Smooth muscle cell (in vitro differentiated cells): ENCODE data around the gene GABRB1. TPM values are rescaled to one million over a fixed set of nuclear protein-coding genes. Genes with fewer than 3 reads are reported as not detected.

ENCODE experiments used
- DNase-seq: peaks from one replicate; lab custom pipeline; 2025; ENCODE audit not compliant: unreplicated experiment; lab: John Stamatoyannopoulos, UW
- H2AFZ ChIP-seq: fragments of 200-600 bp; sonication (generic); 2 replicates; pipeline ENCODE4 v1.6.0; 2016; ENCODE audit warnings: antibody characterized with exemption, low read depth, mild to moderate bottlenecking
- H3F3A ChIP-seq: fragments of 200-600 bp; sonication (generic); 2 replicates; pipeline ENCODE4 v1.6.0; 2017; ENCODE audit warnings: antibody characterized with exemption, low read depth
- H3K27ac ChIP-seq: fragments of 200-600 bp; sonication (generic); 2 replicates; pipeline ENCODE4 v1.5.1; 2016; ENCODE audit warnings: low read depth, mild to moderate bottlenecking
- H3K27me3 ChIP-seq: fragments of 200-600 bp; sonication (generic); 2 replicates; pipeline ENCODE4 v1.6.1; 2016; ENCODE audit warnings: low read depth, mild to moderate bottlenecking
- H3K36me3 ChIP-seq: fragments of 200-600 bp; sonication (generic); 2 replicates; pipeline ENCODE4 v1.5.1; 2016; ENCODE audit warnings: low read depth
- H3K4me1 ChIP-seq: fragments of 200-600 bp; sonication (generic); 2 replicates; pipeline ENCODE4 v1.5.1; 2016; ENCODE audit warnings: low read depth
- H3K4me2 ChIP-seq: fragments of 200-600 bp; sonication (generic); 2 replicates; pipeline ENCODE4 v1.6.0; 2016; ENCODE audit warnings: mild to moderate bottlenecking
- H3K4me3 ChIP-seq: fragments of 200-600 bp; sonication (generic); 2 replicates; pipeline ENCODE4 v1.5.1; 2016; ENCODE audit warnings: mild to moderate bottlenecking
- H3K79me2 ChIP-seq: fragments of 200-600 bp; sonication (generic); 2 replicates; pipeline ENCODE4 v1.6.0; 2016; ENCODE audit warnings: low read depth, mild to moderate bottlenecking
- H3K9ac ChIP-seq: fragments of 200-600 bp; sonication (generic); 2 replicates; pipeline ENCODE4 v1.6.0; 2016; ENCODE audit warnings: low read depth
- H3K9me3 ChIP-seq: fragments of 200-600 bp; sonication (generic); replicated peaks from 2 replicates; pipeline ENCODE4 v1.5.1; 2016; ENCODE audit warnings: low read depth
- H4K20me1 ChIP-seq: fragments of 200-600 bp; sonication (generic); 2 replicates; pipeline ENCODE4 v1.6.0; 2016; ENCODE audit warnings: low read depth
- WGBS: methylation state at CpG from one replicate; pipeline ENCODE4 v1.1.7; 2016; ENCODE audit warnings: low lambda C conversion rate; 5-methylcytosine and 5-hydroxymethylcytosine counted together
- polyA plus RNA-seq: library from polyadenylated mRNA; unstranded; fragments of >200 nt; fragmentation: Nextera tagmentation; extraction: Ambion mirVana; gene quantifications from 2 replicates; pipeline ENCODE4 v1.2.1, GENCODE V29; 2016
- total RNA-seq: library from RNA; depleted of rRNA; stranded (reverse); fragments of >200 nt; gene quantifications from 2 replicates; pipeline ENCODE4 v1.2.3, GENCODE V29; 2014
- TF ChIP-seq, protein P1 (sequence below): fragments of 200-600 bp; sonication (generic); IDR thresholded peaks from 2 replicates; pipeline ENCODE4 v1.5.1; 2017; ENCODE audit warnings: borderline replicate concordance, mild to moderate bottlenecking, antibody characterized with exemption; ENCODE audit not compliant: insufficient read depth, poor library complexity, severe bottlenecking

Gene GABRB1
- total and polyA plus RNA-seq, 2 experiments from 2014 or later, result 0.22 TPM; not detected in 1

DNA sequence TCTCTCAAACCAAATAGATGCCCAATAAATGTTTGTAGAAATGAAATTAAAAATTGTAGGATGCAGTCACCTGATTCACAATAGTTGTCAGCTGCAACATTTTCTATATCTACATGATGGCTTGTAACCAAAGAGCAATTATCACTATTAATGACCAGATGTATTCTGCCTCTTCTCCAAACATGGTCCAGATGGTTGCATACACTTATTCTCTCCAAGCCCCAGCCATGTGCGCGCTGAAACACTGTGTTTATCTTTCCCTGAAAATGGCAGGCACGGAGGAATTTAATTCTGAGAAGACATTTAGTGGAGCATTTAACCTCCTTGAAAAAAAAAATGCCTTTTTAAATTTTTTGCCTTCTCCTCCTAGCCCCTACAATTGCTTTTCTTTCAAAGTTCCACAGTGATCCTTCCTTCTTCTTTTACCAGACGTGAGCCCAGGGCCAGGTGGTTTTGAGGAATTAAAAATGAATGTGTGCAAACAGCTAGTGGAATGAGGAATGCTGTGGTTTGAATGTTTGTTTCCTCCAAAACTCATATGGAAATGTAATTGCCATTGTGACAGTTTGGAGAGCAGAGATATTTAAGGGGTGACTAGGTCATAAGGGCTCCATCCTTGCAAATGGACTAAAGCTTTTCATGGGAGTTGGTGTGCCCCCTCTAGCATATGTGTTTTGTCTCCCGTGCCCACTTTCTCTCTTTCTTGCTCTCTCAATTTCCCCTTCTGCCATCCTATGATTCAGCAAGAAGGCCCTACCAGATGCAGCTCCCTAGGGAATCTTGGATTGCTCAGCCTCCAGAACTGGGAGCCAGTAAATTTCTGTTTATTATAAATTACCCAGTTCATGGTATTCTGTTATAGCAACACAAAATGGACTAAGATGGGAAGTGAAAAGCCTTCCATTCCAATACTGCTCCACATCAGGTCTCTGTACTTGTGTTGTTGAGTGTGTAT lies 136.0 kb downstream of the GABRB1 start:
- Histone ChIP-seq H3K36me3 (no peaks in the 10 kb centered on the region), H3K79me2 (no peaks in the 10 kb centered on the region), H3F3A (no peaks in the 10 kb centered on the region), H3K27ac (no peak overlapping the region), H3K4me3 (no peak overlapping the region), H3K9ac (no peak overlapping the region), H3K4me1 (no peaks in the 10 kb centered on the region), H3K4me2 (no peak overlapping the region), H3K27me3 (no peaks in the 10 kb centered on the region), H3K9me3 (no peaks in the 10 kb centered on the region), H2AFZ (no peak overlapping the region), H4K20me1 (no peaks in the 10 kb centered on the region)
- DNase-seq, result no peak
- whole genome bisulfite sequencing, result 84% methylated on average over 5 of the region's 5 CpGs
- TF ChIP-seq, protein P1, sequence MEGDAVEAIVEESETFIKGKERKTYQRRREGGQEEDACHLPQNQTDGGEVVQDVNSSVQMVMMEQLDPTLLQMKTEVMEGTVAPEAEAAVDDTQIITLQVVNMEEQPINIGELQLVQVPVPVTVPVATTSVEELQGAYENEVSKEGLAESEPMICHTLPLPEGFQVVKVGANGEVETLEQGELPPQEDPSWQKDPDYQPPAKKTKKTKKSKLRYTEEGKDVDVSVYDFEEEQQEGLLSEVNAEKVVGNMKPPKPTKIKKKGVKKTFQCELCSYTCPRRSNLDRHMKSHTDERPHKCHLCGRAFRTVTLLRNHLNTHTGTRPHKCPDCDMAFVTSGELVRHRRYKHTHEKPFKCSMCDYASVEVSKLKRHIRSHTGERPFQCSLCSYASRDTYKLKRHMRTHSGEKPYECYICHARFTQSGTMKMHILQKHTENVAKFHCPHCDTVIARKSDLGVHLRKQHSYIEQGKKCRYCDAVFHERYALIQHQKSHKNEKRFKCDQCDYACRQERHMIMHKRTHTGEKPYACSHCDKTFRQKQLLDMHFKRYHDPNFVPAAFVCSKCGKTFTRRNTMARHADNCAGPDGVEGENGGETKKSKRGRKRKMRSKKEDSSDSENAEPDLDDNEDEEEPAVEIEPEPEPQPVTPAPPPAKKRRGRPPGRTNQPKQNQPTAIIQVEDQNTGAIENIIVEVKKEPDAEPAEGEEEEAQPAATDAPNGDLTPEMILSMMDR, result no peak

DNA sequence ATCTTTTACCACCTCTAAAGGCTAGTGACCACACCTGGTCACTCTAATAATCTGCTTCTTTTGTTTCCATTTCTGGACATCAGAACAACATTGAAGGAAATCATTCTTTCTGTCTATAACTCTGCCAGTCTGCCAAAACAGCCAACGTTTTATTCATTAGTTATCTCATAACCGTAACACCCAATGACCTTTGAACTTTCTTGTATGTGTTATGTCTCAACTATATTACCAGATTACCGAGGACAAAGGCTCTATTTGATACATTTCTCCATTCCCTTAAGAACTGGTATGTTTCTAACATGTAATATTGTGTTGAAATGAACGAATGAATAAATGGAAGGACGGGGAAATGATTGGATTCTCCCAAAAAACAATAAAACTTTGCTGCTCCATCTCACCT lies 152.7 kb downstream of the GABRB1 start:
- no peaks in the 10 kb centered on the region for H3K79me2 ChIP-seq

DNA sequence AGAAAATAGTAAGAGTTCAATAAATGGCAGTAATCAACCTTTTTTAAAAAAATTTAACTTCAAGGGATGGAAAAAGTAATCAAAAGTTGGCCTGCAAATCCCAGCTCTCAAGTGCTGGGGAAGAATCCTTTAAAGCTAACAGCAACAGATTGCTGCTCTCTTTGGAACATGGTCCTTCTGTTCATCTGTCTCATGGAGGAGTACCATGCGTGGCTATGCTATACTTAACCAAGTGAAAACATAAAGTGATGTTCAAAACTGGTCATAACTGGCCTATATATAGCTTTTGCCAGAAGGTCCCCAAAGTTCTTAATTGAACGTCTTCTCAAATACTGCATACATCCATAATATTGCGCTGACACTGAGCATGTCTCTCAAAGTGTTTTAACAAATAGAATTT lies 154.4 kb downstream of the GABRB1 start:
- Histone ChIP-seq H3K4me1 (no peaks in the 10 kb centered on the region), H3K27me3 (no peaks in the 10 kb centered on the region), H3K9ac (no peak overlapping the region), H3K36me3 (no peaks in the 10 kb centered on the region), H4K20me1 (no peaks in the 10 kb centered on the region), H3K4me3 (no peak overlapping the region), H3K27ac (no peak overlapping the region), H3F3A (no peaks in the 10 kb centered on the region), H3K9me3 (no peaks in the 10 kb centered on the region), H3K79me2 (no peaks in the 10 kb centered on the region), H2AFZ (no peak overlapping the region), H3K4me2 (no peak overlapping the region)
- no peak for DNase-seq
- TF ChIP-seq, protein P1, result no peak
- WGBS, result 94% methylated on average over 3 of the region's 3 CpGs

More for the DNA sequence above, 152.7 kb downstream of the GABRB1 start:
- Histone ChIP-seq H3K36me3 (no peaks in the 10 kb centered on the region), H3K27me3 (no peaks in the 10 kb centered on the region), H3K9me3 (no peaks in the 10 kb centered on the region), H3F3A (no peaks in the 10 kb centered on the region), H2AFZ (no peak overlapping the region), H3K4me2 (no peak overlapping the region), H3K27ac (no peak overlapping the region), H3K4me1 (no peaks in the 10 kb centered on the region), H3K9ac (no peak overlapping the region), H3K4me3 (no peak overlapping the region), H4K20me1 (no peaks in the 10 kb centered on the region)
- DNase-seq, result no peak
- 86% methylated on average over 5 of the region's 5 CpGs for WGBS
- TF ChIP-seq, protein P1, result no peak
